ENCODE data around the gene MRPL43.

Gene MRPL43

DNA sequence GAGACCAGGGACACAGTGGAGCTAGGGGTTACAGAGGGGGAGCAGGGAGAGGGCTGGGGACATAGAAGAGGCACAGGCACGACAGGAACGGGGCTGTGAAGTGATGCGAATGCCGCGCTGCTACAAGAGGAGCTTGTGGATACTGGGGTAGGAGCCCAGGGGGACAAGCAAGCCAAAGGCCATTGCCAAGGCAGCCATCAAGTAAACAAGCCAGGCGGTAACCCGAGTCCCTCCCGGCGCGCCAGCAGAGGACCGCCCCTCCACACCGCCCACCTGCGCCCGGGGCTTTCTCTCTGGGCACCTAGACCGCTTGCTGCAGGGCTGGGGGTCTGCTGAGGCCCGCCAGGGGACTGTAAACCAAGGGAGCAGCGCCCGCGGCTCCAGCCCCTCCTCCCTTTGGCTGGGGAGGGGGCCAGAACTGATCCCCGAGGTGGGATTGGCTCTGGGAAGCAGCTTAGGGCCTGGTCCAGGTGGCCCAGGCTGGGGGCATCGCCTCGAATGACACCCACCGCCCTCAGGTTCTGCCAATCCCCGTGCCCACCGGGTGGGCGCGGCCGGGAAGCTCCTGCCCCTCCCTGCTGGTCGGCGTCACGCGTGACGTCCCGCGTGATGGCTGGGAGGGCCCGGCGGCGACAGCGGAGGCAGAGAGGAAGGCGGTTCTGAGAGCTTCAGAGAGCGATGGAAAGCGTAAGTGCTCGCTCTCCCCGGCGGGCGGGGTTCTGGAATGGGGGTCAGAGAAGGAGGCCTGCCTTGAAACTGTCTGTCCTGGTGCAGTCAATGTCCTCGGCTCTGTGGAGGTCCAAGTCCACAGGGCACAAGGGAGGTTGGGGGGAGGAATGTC, 44.7 kb upstream of the MRPL43 start:
- no peak for TF ChIP-seq CTCF (IDR thresholded peaks at IDR 0.05; ENCODE audit: insufficient read depth, low read depth, low read length, missing control alignments)
- peak; percentile 45 for DNase-seq (ENCODE audit: low read depth)
- H3K4me3 ChIP-seq (ENCODE audit: low read depth, low read length) = peak overlapping the region; percentile 56

GRCh38 chr10:101031128-101031795, 44.0 kb upstream of the MRPL43 start, which contains the start of the genes PDZD7 and SFXN3:
Gene PDZD7, minus strand, starts transcription at chr10:101031129. Its CDS starts 910 bp downstream, at chr10:101030219.
Gene SFXN3, plus strand, starts transcription at chr10:101031234. Its CDS starts 3,461 bp downstream, at chr10:101034695.
- H3K4me3 ChIP-seq (ENCODE audit: low read depth, low read length) = peak within 1 kb of the TSS; percentile 56
- no peak for TF ChIP-seq CTCF (IDR thresholded peaks at IDR 0.05; ENCODE audit: insufficient read depth, low read depth, low read length, missing control alignments)
- peak; percentile 97 for DNase-seq (ENCODE audit: low read depth)

GRCh38 chr10:101030496-101031127, 43.3 kb upstream of the MRPL43 start:
- peak overlapping the region; percentile 56 for H3K4me3 ChIP-seq (ENCODE audit: low read depth, low read length)
- no peak for DNase-seq (ENCODE audit: low read depth)
- no peak for TF ChIP-seq CTCF (IDR thresholded peaks at IDR 0.05; ENCODE audit: insufficient read depth, low read depth, low read length, missing control alignments)

GRCh38 chr10:101029520-101030295, 42.4 kb upstream of the MRPL43 start:
- no peak for DNase-seq (ENCODE audit: low read depth)
- no peak for TF ChIP-seq CTCF (IDR thresholded peaks at IDR 0.05; ENCODE audit: insufficient read depth, low read depth, low read length, missing control alignments)
- no peak overlapping the region for H3K4me3 ChIP-seq (ENCODE audit: low read depth, low read length)

DNA sequence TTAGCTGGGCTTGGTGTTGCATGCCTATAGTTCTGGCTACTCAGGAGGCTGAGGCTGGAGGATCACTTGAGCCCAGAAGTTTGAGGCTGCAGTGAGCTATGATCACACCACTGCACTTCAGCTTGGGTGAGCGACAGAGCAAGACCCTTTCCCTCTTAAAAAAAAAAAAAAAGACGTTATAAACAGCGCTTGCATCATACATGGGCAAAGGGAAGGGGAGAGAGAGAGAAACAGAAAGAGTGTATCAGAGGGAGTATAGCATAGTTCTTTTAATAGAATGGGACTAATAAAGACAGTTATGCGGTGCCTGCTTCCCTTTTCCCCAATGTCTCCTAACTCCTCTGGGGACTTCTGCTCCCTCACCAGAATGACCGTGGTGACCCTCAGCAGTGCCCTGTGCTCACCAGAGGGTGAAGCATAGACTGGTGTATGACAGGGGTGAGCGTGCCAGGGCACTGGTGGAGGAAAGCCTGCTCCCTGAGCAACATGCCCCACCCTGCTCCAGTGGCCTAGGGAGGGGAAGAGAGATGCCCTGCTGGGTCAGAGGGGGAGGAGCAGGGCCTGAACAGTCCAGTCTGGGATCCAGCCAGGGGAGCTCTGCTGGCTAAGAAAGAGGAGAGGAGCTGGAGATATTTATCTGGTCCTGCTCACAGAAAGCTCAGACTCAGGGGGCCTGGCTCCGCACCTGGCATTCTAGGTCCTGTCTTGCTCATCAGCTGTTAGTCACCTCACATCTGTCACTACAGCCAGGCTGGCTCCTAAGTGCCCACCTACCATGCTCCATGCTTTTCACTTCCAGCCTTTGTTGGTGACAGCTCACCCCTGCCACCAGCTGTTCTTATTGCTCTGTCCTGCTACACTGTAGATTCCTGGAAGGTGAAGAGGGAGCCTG, 41.4 kb upstream of the MRPL43 start:
- TF ChIP-seq CTCF (IDR thresholded peaks at IDR 0.05; ENCODE audit: insufficient read depth, low read depth, low read length, missing control alignments) = no peak
- DNase-seq (ENCODE audit: low read depth) = no peak
- H3K4me3 ChIP-seq (ENCODE audit: low read depth, low read length) = no peak overlapping the region
